ENCODE results near the gene MX2.

DNA sequence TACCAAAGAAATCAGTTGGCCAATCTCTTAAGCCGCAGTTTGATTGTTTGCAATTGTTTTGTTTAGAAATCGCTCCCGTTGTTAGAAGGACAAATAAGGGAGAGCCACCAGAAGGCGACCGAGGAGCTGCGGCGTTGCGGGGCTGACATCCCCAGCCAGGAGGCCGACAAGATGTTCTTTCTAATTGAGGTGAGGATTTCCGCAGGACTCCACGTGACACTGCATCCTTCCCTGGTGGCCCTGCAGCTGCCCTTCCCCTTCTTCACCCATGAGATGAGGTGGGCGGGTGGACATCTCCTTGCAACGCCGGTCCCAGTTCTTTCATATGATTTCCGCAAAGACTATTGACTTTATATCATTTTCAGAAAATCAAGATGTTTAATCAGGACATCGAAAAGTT lies 37.0 kb downstream of the MX2 start:
- TF ChIP-seq, protein P1, sequence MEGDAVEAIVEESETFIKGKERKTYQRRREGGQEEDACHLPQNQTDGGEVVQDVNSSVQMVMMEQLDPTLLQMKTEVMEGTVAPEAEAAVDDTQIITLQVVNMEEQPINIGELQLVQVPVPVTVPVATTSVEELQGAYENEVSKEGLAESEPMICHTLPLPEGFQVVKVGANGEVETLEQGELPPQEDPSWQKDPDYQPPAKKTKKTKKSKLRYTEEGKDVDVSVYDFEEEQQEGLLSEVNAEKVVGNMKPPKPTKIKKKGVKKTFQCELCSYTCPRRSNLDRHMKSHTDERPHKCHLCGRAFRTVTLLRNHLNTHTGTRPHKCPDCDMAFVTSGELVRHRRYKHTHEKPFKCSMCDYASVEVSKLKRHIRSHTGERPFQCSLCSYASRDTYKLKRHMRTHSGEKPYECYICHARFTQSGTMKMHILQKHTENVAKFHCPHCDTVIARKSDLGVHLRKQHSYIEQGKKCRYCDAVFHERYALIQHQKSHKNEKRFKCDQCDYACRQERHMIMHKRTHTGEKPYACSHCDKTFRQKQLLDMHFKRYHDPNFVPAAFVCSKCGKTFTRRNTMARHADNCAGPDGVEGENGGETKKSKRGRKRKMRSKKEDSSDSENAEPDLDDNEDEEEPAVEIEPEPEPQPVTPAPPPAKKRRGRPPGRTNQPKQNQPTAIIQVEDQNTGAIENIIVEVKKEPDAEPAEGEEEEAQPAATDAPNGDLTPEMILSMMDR (IDR thresholded peaks at IDR 0.05; ENCODE audit: control extremely low read depth in 1 of 3, insufficient read depth in 1 of 3, low read depth in 1 of 3, low read length in 3 of 3), result no peak
- TF ChIP-seq EGR1 (IDR thresholded peaks at IDR 0.05; ENCODE audit: borderline replicate concordance, low read depth, low read length), result no peak
